Stimulated activated CD8-positive, alpha-beta memory T cell treated with anti-CD3 and anti-CD28 coated beads, Interleukin-4, amount 100 ng/mL, for 48 hours (primary cell): ENCODE results near the gene MTARC1.
A peak's percentile ranks its signal among the peaks of the same experiment; 100 is the strongest.

Source experiments
- DNase-seq: peaks from one replicate; pipeline ENCODE4 v3.0.0-alpha.2; 2020

MTARC1 gene

DNA sequence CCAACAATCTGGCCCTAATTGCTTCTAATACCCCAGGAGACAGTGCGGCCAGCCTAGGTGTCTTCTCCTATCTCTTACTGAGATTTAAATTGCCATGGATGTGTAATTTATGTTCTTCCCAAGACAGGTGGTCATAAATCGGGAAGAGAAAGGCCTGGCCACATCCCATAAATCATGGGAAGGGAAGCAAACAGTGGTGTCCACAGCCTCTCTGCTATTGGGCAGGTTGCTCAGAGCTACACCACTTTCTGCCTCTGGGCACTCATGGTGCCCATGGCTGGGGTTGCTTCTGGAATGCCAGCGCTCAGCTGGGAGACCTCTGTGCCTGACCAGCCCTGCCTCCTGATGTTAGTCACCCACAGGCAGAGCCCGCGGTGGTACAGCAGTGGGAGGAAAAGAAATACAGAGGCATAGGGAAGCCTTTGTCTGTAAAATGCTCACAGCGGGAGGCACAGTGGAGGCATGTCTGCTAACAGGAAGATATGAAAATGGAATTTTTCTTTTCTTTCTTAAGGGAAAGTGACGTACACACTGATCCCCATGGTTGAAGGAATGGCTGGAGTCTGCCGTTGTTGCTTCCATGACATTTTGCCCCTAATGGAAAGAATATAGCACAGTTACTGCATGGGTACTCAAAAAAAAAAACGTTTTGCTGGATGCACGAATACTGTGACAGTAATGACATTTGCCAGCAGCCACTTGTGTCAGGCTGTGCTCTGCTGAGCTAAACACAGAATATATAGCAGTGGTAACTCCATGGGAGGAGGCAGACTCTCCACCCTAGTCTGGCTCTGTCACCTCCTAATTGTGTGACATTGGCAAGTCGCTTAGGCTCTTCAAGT, 21.9 kb downstream of the MTARC1 start:
- DNase-seq: no peak

GRCh38 chr1:220809187-220809550, 22.5 kb downstream of the MTARC1 start:
- no peak for DNase-seq

GRCh38 chr1:220809704-220810103, 23.0 kb downstream of the MTARC1 start:
- DNase-seq: no peak

DNA sequence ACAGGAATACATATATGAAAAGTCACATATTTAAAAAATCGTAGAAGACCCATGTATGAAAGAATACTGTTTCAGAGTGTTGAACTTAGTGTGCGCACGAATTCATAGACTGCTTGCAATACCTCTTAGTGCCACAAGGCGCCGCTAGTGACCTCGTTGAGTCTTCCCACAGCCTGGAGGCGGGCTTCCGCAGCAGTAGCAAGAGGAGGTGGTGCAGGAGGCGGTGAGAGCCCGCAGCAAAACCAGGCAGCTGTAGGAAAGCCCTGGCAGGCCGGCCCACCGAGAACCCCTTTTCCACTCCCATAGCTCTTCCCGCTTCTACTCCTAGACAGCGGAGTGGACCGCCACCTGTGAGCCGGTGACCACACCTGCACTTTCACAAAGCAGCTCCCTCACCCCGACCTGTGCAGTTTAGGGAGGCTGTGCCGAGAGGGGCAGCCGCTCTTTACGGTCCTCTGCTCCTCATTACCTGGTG, 23.5 kb downstream of the MTARC1 start:
- peak; percentile 80 for DNase-seq

DNA sequence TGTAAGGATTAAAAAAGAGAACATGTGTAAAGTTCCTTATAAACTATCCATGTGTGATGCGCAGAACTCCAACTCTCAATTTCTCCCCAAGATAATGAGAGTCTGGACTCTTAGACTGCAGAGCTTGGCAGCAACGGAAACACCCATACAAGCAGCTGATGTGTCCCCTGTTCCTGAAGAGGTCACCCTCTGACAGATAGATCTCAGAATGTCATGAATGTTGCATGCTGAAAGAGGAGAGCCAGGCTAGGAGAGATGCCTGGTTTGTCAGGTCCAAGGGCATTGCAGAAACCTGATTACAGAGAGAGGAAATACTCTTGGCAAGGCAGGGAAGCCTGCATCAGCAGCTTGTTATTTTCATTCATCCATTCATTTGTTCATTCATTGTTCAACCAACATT, 24.2 kb downstream of the MTARC1 start:
- DNase-seq: no peak

DNA sequence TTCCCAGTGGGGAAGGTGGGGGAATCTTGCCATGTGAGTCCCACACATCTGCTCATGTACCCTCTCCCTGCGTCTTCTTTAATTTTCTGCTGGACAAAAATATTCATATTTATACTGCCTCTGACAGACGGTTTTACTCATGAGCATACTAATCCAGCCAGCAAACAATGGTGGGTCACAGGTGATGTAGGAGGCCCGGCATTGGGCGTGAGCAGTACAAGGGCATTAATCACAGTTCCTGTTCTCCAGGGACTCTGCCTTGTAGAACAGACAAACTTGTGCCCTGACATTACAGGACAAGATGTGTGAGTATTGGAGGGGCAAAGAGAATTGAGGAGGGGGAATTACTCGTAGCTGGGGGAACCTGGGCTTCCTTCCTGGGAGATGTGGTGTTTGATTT, 25.0 kb downstream of the MTARC1 start:
- no peak for DNase-seq

- DNase-seq: no peak
Measured at GRCh38 chr1:220812308-220812707, 25.6 kb downstream of the MTARC1 start.

GRCh38 chr1:220813013-220813412, 26.3 kb downstream of the MTARC1 start:
- no peak for DNase-seq

GRCh38 chr1:220815409-220815808, 28.7 kb downstream of the MTARC1 start:
- no peak for DNase-seq

- DNase-seq: no peak
Measured at GRCh38 chr1:220817907-220818306, 31.2 kb downstream of the MTARC1 start.

DNA sequence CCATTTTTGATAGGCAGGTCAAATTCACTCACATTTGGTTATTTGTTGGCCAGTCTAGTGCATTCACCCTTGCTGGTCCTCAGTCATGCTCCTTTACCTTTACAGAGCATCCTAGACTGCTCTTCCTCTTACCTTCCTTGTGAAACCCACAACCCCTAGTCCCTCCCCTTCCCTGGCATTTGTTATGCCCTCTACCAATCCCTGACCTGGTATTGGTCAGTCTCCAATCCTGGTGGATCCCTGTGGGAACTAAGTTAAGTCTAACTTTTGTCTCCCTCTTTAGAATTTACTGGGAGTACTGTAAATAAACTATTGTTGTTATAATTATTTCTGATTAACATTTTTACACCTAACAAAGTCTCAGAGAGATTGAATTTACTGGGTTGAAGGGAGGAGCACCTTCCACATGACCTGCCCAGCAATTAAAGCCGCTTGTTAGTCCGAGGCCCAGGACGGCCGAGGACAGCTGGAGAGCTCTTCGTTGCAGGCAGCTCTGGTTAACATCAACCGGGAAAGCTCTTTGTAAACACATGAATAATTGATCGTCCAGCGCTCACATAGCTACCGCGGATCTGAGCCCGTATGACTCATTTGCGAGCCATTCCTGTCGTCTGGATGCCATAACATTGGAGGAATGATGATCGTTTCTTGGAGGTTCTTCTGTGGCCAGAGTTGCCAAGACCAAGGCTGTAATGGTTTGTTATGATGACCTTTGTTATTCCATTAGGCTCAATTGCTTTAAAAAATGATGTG, 31.9 kb downstream of the MTARC1 start:
- no peak for DNase-seq

DNA sequence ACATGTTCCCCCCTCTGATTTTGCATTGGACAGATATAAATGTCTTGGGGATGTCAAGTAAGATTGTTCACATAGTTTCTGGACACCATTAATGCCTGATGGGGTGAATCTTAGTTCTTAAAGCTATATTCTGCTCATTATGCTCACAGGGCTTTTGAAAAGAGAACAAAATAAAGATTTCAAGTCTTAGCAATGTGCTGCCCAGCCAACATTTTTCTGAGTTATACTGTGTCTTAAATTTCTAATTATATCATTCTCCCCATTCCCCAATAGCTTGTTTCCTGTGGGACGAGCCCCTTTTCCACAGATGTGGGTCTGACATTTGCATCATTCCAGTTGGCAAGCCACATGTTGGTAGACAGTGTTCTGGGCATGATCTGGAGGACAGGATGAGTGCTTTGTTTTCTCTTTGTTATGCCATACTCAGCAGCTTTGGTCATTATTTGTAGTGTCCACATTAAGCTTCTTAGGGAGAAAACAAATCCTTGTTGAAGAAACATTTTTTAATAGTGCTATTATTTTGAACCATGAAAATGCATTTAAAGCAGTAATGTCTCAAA, 32.8 kb downstream of the MTARC1 start:
- DNase-seq: no peak

GRCh38 chr1:220824031-220824989, 37.6 kb downstream of the MTARC1 start:
- no peak for DNase-seq

DNA sequence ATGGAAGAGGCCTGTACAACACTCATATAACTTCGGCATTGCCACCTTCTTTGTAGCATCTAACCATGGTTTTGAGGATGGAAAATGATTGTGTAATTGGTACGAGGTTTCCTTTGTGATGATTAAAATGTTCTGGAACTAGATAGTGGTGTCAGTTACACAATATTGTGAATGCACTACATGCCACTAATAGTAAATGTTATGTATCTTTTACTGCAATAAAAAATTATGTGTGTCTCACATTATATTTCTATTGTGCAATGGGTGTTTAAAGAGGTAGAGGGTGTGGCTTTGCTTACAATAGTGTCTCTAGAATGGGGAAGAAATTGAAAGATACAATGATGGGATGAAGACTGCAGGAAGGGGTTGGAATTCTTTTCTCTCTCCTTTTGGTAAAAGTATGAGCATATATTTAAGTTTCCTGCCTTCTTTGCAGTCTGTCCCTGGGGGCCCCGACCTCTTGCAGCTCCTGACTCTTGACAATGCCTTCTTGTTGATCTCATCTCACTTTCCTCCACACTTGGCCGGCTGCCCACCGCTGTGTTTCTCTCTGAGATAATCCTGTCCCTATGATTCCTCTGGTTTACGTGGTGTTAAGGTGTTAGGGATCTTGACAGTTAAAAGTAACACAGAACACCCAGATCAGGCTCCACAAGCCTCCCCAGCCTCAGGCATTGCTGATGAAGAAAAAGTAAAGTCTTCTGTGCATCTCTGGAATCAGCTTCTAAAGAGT, 39.3 kb downstream of the MTARC1 start:
- DNase-seq: no peak

- DNase-seq: no peak
Measured at GRCh38 chr1:220826729-220827128, 40.0 kb downstream of the MTARC1 start.

- no peak for DNase-seq
Measured at GRCh38 chr1:220827445-220828178, 40.9 kb downstream of the MTARC1 start.

GRCh38 chr1:220828179-220828490, 41.4 kb downstream of the MTARC1 start:
- DNase-seq: no peak

GRCh38 chr1:220828950-220829586, 42.4 kb downstream of the MTARC1 start:
- DNase-seq: no peak

DNA sequence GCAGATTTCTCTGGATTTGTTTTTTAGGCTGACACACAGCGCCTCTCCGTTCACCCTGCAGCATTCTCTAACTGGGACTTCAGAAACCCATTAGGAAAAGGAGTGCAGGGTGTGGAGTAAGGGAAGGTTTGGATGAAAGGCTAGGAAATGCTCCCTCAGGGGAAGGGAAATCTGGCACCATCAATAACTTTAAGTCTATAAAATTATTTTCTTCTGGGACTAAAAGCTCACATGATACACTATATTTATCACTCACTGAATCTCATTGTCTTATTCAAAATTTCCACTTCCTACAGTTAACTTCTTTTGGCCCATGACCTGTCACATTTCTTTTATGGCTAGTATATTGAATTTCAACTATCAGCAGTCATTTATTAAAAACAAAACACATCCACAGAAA, 46.7 kb downstream of the MTARC1 start:
- no peak for DNase-seq

- no peak for DNase-seq
Measured at GRCh38 chr1:220834155-220834870, 47.6 kb downstream of the MTARC1 start.
